Measurements from ENCODE around the gene DOCK7. TPM values are rescaled to one million over a fixed set of nuclear protein-coding genes. Genes with fewer than 3 reads are reported as not detected.
"Not testable (repeated sequence)": the region's sequence is repeated elsewhere in the genome, so short reads cannot be mapped to it uniquely, and the experiment has no call there.

Gene DOCK7
- 25.0 TPM for total RNA-seq

DNA sequence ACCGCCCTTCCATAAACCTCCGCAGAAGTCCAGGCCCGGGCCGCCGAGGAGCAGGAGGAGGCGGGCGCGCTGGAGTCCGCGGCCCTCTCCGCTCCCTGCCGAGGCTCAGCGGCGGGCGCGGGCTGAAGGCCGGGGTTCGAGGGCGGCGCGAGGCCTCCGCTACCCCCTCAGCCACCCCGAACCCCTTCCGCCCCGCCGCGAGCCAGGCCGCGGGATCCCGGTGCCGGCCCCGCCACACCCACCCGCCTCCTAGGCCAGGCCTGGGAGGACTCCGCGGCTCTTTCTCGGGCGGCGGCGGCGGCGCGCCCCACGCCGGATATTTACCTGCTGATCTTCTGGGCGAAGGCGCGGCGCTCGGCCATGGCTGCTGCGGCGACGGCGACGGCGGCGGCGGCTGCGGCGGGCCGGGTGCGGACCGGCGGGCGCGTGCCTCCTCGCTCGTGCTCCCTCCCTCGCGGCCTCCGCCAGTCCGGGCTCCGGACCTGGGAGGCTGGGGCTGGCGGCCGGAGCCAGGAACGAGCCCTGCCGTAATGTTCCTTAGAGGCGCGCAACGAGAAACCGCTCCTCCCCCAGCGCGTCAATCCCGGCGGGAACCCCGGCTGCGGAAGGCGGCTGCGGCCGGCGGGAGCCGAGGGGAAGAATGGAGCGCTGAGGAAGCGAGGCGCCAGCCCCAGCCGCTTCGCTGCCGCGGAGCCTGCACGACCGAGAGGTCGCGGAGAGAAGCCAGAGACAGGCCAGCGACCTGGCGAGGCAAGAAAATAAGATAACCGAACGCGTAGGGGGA, at the start of gene DOCK7:
Gene DOCK7 (minus strand): TSS at position 484 of the 784 bp plus-strand sequence. CDS start 122 bp downstream, at position 362.
- DNase-seq (ENCODE audit: low spot score) = peak; percentile 72

GRCh38 chr1:62735491-62736171, 47.4 kb upstream of the DOCK7 start:
- DNase-seq (ENCODE audit: low spot score) = no peak

DNA sequence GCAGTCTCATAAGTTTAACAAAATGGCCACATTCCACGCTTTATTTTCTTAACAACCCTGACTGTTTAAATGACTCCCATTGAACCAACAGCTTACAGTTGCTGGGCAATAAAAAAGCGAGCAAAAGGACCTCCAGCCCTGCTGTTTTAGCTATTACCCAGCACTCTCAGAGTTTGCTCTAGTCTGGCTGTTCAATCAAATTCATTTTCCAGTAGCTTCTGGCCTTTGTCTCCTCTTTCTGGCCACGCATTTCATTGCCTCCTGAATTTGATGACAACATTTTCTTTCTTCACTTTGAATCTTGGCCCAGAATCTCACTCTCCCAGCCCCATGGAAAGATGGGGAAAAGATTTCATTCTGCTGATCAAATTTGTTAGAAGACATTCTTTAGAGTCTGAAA, 44.1 kb upstream of the DOCK7 start:
- DNase-seq (ENCODE audit: low spot score) = no peak

- no peak for DNase-seq (ENCODE audit: low spot score)
These were observed 40.8 kb upstream of the DOCK7 start for GRCh38 chr1:62728963-62729362.

DNA sequence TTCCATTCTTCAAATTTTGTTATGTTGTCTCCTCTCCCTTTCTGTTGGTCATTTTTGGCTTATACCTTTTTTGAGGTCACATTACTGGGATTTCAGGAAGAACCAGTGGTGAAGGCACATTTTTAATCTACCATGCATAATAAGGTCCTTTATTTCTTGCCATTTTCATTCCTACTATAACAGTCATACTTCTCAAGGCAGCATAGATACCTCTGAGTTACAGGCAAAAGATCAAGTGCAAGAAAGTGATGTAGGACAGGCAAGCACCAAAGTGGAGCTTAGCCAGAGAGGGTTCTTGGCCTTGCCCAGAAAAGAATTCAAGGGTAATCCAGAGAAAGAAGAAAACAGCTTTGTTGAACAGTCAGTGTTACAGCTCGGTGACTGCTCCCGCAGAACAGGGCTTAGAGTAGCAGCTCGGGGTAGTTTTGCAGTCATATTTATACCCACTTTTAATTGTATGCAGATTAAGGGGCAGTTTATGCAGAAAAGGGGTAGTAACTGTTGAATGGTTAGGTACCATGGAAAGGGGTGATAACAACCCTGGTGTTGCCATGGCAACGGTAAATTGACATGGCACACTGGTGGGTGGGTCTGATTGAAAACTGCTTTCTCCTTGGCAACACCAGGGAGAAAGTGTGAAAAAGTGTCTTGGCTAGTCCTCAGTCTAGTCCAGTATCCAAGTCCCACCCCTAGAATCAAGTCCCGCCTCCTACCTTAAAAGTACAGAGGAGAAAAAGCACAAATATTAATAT, 39.6 kb upstream of the DOCK7 start:
- DNase-seq (ENCODE audit: low spot score) = no peak

DNA sequence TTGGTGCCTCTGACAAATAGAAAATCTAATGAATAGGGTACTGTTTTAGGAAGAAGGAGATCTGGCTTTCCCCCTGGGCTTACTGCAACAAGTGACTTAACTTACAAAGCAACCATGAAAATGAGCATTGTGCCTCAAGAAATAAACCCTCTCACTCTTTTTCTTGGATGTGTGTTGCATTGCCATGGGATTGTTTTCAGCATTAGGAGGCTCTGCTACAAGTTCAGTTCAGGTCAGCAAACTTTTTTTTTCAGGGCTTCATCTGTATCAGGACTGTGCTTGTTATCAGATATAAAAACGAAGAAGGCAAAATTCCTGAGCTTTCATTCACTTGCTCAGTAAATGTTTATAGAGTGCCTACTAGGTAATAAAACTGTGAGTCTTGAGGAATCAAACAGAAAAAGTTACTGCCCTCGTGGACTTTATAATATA, 37.8 kb upstream of the DOCK7 start:
- DNase-seq (ENCODE audit: low spot score) = no peak

DNA sequence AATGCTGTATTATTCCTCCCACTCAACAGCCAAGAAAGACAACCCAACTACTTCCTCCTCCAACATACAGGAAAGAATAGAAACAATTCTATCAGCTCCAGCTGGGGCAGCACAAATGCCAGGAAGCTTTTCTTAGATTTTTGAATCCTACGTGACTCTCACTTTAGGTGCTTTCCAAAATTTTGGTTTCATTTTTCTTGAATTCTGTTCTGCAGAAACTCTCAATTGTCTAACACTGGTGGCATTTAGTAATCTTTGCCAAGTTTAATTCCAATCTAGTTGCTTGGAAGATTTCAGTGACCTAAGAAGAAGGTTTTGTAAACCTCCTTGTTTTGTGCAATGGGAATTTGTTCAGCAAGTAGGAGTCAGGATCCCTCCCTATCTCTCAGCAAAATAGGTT, 37.1 kb upstream of the DOCK7 start:
- no peak for DNase-seq (ENCODE audit: low spot score)

DNA sequence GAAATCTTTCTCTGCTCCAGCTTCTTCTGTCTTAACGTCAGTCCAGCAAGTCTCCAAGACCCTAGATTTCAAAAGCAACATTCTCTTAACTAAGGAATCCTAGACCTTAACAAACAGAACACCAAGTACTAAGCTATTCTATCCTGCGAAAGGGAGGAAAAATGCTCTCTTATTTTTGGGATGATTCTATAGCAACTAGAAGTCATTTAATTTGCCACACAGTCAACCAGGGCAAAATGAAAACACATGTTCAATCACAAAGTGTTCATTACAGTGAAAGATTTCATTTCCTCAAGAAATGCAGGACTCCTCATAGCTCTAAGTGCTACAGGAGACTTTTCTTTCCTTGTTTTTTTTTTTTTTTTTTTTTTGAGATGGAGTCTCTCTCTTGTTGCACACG, 36.2 kb upstream of the DOCK7 start:
- no peak for DNase-seq (ENCODE audit: low spot score)

GRCh38 chr1:62723883-62724282, 35.7 kb upstream of the DOCK7 start:
- DNase-seq (ENCODE audit: low spot score) = no peak

- no peak for DNase-seq (ENCODE audit: low spot score)
These were observed 34.6 kb upstream of the DOCK7 start for GRCh38 chr1:62722796-62723195.

DNA sequence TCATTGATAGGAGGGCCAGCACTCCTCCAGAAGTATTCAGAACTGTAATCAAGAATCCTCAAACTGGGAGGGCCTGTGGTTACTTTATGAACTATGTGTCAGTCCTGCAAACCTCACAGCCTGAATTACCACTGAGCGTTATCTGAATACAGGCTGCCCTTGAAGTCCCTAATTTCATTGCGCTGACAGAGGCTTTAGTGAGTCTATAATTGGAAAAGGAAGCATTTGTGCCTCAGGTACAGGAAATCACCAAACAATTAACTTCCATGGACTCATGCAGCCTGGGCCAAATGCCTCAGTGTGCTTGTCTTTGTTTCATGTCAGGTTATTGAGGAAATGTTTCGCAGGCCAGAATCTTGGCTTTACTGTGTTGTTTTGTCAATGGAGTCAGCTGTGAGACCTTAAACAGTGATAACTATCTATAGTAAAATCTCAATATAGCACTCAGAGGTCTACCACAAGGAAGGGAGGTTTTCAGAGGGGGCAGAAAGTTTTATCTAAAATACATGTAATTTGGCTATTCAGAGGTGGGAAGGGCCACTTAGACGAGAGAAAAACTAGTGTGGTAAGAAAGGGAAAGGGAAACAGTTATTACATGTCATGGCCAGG, 32.9 kb upstream of the DOCK7 start:
- DNase-seq (ENCODE audit: low spot score) = no peak

- DNase-seq (ENCODE audit: low spot score) = not testable (repeated sequence)
These were observed 30.2 kb upstream of the DOCK7 start for GRCh38 chr1:62718400-62718799.

DNA sequence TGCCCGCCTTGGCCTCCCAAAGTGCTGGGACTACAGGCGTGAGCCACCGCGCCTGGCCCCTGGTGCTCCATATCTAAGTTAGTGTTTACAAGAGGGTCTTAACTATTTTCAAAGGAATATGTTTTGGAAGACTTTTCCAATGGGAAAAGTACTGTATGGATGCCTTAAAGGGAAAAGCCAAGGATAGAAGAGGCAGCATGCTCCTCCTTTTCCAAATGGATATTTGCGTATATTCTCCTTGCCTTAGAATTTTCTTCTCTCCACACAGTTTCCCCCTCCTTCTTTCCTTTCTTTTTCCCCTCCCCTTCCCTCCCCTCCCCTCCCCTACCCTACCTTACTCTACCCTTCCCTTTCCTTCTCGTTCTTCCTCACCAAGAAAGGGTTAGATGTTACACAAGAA, 29.3 kb upstream of the DOCK7 start:
- DNase-seq (ENCODE audit: low spot score) = no peak

GRCh38 chr1:62716397-62716796, 28.2 kb upstream of the DOCK7 start:
- DNase-seq (ENCODE audit: low spot score) = no peak

DNA sequence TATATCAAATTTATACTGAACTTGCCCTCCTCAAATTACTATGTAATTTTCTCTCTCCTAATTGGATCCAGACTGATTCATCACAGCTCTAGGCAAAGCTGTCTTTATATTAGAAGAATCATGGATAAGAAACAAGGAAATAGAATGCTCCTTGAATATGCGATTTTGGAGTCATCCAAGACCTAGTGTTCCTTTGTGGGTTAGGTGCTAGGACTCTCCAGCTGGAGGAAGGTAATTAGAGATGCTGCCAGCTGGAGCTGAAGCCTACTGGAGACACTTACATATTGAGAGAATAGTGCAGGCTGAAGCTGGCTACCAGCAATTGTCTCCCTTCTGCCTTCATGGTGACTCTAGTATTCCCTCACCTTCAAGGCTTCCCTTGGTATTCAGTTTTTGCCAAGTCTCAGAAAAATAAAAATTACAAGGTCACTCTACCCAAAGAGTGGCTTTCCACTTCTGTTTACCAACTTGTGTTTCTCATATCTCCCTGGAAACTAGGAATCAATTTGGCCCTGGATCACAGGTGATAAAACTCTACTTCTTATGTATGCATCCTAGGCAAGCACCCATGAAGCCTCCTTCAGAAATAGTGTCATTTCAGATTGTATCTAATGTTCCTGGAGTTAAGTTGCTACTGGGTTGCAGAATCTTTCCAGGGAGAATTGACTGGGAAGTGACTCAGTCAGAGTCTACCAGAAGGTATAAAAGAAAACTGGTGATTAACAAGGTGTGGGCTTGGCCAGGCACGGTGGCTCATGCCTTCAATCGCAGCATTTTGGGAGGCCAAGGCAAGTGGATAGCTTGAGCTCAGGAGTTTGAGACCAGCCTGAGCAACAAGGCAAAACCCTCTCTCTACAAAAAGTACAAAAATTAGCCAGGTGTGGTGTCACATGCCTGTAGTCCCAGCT, 24.4 kb upstream of the DOCK7 start:
- no peak for DNase-seq (ENCODE audit: low spot score)

DNA sequence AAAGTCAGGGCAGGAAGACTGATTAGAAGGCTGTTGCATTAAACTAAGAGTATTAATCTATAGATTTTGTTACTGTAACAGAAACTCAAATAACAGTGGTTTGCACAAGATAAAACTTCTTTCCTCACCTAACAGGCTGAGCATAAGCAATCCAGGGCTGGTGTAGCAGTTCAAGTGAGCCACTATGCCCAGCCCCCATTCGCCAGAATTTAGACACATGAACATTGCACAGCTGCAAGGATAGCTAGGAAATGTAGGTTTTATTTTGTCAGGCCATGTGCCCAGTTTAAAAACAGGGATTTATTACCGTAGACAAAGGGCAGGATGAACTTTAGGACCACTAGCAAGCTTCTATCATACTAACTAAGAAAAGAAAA, 19.5 kb upstream of the DOCK7 start:
- no peak for DNase-seq (ENCODE audit: low spot score)

- no peak for DNase-seq (ENCODE audit: low spot score)
These were observed 19.0 kb upstream of the DOCK7 start for GRCh38 chr1:62706985-62707743.

DNA sequence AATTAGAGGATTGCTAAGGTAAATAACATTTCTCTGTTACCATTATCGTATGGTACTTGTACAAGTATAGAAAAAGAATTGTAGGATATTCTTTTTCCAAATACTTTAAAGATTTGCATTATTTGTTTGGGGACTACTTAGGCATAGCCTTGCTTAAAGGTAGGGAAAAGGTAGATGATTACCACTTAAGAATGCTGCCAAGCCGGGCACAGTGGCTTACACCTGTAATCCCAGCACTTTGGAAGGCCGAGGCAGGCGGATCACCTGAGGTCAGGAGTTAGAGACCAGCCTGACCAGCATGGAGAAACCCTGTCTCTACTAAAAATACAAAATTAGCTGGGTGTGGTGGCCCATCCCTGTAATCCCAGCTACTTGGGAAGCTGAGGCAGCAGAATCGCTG, 10.0 kb upstream of the DOCK7 start:
- DNase-seq (ENCODE audit: low spot score) = not testable (repeated sequence)

GRCh38 chr1:62694479-62694878, 6.3 kb upstream of the DOCK7 start:
- not testable (repeated sequence) for DNase-seq (ENCODE audit: low spot score)

- DNase-seq (ENCODE audit: low spot score) = no peak
These were observed 4.9 kb upstream of the DOCK7 start for GRCh38 chr1:62693123-62693522.

All from mucosa of gallbladder (tissue), 1 donor.